Measurements from ENCODE around the gene SEC14L2. TPM values are rescaled to one million over a fixed set of nuclear protein-coding genes. Genes with fewer than 3 reads are reported as not detected.
A peak's percentile ranks its signal among the peaks of the same experiment; 100 is the strongest.

The SEC14L2 gene
- total RNA-seq, 4 donors from 2014 or later, result 3.6 to 18.8 (median 13.3) TPM

DNA sequence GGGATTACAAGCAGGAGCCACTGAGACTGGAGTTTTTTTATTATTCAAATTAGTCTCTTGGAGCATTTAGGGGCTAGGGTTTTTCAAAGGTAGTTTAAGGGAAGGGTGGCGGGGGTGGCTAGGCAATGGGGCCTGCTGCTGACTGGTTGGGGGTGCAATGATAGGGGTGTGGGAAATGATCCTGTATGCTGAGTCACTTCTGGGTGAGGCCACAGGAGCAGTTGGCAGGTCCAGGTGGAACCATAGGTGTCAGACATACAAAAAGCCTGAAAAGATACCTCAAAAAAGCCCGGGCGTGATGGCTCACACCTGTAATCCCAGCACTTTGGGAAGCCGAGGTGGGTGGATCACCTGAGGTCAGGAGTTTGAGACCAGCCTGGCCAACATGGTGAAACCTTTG lies 42.4 kb downstream of the SEC14L2 start:
- 57 to 76% methylated on average over 4 of the region's 4 CpGs for WGBS, 2 donors
- no peak for DNase-seq (ENCODE audit: low spot score in 2 of 2)
- intact Hi-C loops (cut with DNase I; ENCODE audit: low total_unique reads), result no loop called here
- H3K4me3 ChIP-seq (ENCODE audit: low read depth, poor library complexity, severe bottlenecking), result no peak overlapping the region
- TF ChIP-seq, protein P1, sequence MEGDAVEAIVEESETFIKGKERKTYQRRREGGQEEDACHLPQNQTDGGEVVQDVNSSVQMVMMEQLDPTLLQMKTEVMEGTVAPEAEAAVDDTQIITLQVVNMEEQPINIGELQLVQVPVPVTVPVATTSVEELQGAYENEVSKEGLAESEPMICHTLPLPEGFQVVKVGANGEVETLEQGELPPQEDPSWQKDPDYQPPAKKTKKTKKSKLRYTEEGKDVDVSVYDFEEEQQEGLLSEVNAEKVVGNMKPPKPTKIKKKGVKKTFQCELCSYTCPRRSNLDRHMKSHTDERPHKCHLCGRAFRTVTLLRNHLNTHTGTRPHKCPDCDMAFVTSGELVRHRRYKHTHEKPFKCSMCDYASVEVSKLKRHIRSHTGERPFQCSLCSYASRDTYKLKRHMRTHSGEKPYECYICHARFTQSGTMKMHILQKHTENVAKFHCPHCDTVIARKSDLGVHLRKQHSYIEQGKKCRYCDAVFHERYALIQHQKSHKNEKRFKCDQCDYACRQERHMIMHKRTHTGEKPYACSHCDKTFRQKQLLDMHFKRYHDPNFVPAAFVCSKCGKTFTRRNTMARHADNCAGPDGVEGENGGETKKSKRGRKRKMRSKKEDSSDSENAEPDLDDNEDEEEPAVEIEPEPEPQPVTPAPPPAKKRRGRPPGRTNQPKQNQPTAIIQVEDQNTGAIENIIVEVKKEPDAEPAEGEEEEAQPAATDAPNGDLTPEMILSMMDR (IDR thresholded peaks at IDR 0.05), result no peak
- no peak for TF ChIP-seq POLR2A (IDR thresholded peaks at IDR 0.05)

DNA sequence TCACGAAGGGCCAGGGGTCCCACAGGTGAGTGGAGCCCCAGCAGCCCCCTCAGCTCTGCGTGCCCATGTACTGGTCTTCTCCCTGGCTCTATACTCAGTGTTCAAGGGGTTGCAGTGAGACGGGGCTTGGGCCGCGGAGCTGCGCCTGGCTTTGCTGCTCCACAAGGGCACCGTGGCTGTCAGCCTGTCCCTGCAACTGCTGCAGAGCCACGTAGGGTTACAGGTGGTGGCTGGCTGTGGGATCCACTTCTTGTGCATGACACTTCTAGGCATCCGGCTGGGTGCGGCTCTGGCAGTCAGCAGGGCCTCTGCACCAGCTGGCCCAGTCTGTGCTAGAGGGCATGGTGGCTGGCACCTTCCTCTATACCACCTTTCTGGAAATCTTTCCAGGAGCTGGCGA lies 43.0 kb downstream of the SEC14L2 start:
- H3K4me3 ChIP-seq (ENCODE audit: low read depth, poor library complexity, severe bottlenecking), result no peak overlapping the region
- 52 to 53% methylated on average over 9 to 11 of the region's 11 CpGs for WGBS, 2 donors
- intact Hi-C loops (cut with DNase I; ENCODE audit: low total_unique reads), result no loop called here
- TF ChIP-seq, protein P1 (IDR thresholded peaks at IDR 0.05), result no peak
- no peak for TF ChIP-seq POLR2A (IDR thresholded peaks at IDR 0.05)
- DNase-seq (ENCODE audit: low spot score in 2 of 2), result peak in 1 of 2 donors; percentile 38

DNA sequence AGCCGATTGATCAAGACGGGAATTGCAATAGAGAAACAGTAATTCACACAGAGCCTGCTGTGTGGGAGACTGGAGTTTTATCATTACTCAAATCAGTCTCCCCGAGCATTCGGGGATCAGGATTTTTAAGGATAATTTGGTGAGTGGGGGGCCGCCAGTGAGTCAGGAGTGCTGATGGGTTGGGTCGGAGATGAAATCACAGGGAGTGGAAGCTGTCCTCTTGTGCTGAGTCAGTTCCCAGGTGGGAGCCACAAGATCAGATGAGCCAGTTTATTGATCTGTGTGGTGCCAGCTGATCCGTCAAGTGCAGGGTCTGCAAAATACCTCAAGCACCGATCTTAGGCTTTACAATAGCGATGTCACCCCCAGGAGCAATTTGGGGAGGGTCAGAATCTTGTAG lies 44.3 kb downstream of the SEC14L2 start:
- DNase-seq (ENCODE audit: low spot score in 2 of 2), result no peak
- intact Hi-C loops (cut with DNase I; ENCODE audit: low total_unique reads), result no loop called here
- TF ChIP-seq POLR2A (IDR thresholded peaks at IDR 0.05), result no peak
- TF ChIP-seq, protein P1 (IDR thresholded peaks at IDR 0.05), result no peak
- no peak overlapping the region for H3K4me3 ChIP-seq (ENCODE audit: low read depth, poor library complexity, severe bottlenecking)
- WGBS, 2 donors, result 72 to 74% methylated on average over 9 of the region's 9 CpGs

DNA sequence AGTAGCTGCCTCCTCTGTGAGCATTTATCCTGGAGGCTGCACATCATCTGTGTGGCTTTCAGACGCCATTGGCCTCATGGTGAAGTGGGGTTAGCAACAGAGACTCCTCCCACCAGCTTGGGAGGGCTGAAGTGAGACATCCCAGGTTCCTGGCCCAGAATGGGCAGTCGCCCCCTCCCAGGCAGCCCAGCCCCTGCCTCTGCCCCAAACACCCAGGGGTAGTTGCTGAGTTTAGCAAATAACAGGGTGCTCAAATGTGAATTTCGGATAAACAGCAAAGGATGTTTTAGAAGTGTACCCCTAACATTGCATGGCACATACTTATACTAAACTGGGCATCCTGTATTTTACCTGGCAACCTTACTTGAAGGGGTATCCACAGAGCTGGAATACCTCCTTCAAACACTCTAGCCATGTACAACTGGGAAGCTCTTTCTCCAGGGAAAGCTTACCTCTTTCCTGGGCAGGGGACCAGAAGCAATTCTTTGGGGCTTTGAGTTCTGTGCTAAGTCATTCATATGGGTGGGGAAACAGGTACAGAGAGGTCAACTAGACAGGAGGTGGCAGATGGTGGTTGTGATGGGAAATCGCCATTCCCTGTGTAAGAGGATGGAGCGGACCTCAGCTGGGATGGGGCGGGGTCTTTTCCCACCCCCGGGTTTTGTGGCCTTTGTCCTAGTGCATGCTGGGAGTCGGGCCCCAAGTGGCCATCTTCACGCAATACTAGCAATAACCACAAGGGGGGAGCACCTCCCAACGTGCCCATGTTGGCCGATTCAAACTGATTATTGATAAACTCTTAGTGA lies 48.0 kb downstream of the SEC14L2 start:
- no peak for TF ChIP-seq POLR2A (IDR thresholded peaks at IDR 0.05)
- TF ChIP-seq, protein P1 (IDR thresholded peaks at IDR 0.05), result no peak
- no peak for DNase-seq (ENCODE audit: low spot score in 2 of 2)
- no peak overlapping the region for H3K4me3 ChIP-seq (ENCODE audit: low read depth, poor library complexity, severe bottlenecking)
- 25 to 30% methylated on average over 11 of the region's 11 CpGs for WGBS, 2 donors
- intact Hi-C loops (cut with DNase I; ENCODE audit: low total_unique reads), result no loop called here

DNA sequence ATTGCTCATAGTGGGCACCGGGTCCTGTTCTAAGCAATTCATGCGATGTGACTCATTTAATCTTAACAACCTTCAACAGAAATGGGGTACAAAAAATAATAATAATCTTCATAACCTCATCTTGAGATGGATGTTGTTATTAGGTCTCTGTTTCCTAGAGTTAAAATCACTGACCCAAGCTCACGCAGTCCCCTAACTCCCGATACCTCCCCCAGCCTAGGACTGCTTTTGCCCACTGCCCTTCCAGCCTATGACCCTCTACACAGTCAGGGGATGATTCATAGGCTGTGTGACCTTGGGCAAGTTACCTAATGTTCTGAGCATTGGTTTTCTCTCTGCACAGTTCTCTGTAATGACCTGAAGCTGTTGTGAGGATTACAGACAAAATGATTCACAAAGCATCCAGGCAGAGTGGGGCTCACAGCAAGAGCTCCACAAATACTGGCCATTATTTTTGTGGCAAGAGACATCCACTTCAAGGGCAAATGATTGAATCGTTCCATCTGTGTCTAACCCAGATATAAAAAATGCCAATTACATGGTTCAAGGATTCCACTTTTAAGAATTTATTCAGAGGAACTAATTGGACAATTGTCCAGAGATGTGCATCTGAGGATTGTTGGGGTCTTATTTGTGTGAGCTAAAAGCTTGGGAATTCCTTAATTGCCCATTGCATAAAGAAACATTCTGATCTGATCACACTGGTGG lies 48.8 kb downstream of the SEC14L2 start:
- intact Hi-C loops (cut with DNase I; ENCODE audit: low total_unique reads), result no loop called here
- no peak for TF ChIP-seq POLR2A (IDR thresholded peaks at IDR 0.05)
- TF ChIP-seq, protein P1 (IDR thresholded peaks at IDR 0.05), result no peak
- DNase-seq (ENCODE audit: low spot score in 2 of 2), result no peak
- 52 to 53% methylated on average over 5 of the region's 5 CpGs for WGBS, 2 donors
- H3K4me3 ChIP-seq (ENCODE audit: low read depth, poor library complexity, severe bottlenecking), result no peak overlapping the region

Data from lower leg skin (tissue), 4 donors.